Omental fat pad (tissue), 4 donors: ENCODE measurements around the gene SYNM. TPM values are rescaled to one million over a fixed set of nuclear protein-coding genes. Genes with fewer than 3 reads are reported as not detected.

ENCODE experiments used
- ATAC-seq: fragments of 150-250 bp; one replicate; pipeline ENCODE4 v1.9.1; 2016; ENCODE audit warnings: mild to moderate bottlenecking, moderate library complexity; ENCODE audit not compliant: low FRiP score
- DNase-seq: peaks from one replicate; pipeline ENCODE4 v3.0.0-alpha.2; 2019; ENCODE audit warnings: low spot score
- total RNA-seq, 4 donors: library from RNA; depleted of rRNA; stranded (reverse); fragments of >200 nt; gene quantifications; one replicate each; pipeline ENCODE4 v1.1.0, GENCODE V29; 2016
- TF ChIP-seq, protein P1 (sequence below), 3 donors: fragments of 450-650 bp; IDR thresholded peaks; one replicate each; pipeline ENCODE4 v1.5.1; 2016 to 2017; ENCODE audit warnings: antibody characterized with exemption in 3 of 3, mild to moderate bottlenecking in 3 of 3, moderate library complexity in 2 of 3

SYNM gene
- total RNA-seq, 4 donors from 2014 or later: 13.6 to 49.7 (median 37.5) TPM

DNA sequence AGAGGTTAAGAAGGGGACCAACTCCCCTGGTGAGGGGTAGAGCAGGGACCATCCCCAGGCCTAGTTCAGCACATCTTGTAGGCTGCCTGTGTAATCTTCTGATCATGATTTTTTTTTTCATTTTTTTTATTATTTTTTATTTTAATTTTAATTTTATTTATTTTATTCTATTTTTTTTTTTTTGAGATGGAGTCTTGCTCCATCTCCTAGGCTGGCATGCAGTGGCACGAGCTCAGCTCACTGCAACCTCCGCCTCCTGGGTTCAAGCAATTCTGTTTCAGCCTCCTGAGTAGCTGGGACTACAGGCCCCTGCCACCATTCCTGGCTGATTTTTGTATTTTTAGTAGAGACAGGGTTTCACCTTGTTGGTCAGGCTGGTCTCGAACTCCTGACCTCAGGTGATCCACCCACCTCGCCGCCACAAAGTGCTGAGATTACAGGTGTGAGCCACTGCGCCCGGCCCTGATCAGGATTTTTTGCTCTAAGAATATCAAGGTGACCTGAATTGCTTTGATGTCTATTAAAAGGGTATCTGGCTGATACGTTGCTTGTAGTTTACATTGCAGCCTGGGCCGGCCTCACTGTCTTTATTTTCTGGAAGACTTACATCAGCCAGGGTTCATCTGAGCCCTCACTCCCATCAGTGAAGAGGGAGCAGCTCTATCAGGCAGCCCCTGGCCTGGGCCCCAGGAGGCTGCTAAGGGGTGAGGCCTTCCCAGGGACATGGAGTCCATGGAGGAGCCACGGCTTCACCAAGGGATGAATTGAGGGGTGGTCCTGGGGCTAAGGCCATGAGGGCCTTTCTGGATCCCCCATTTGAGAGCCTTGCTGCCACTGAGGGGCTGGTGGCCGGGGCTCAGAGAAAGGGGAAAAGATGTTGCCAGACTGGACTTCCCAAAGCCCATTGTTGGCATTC lies 10.7 kb downstream of the SYNM start:
- DNase-seq (no peak), ATAC-seq (no peak)
- TF ChIP-seq, protein P1, sequence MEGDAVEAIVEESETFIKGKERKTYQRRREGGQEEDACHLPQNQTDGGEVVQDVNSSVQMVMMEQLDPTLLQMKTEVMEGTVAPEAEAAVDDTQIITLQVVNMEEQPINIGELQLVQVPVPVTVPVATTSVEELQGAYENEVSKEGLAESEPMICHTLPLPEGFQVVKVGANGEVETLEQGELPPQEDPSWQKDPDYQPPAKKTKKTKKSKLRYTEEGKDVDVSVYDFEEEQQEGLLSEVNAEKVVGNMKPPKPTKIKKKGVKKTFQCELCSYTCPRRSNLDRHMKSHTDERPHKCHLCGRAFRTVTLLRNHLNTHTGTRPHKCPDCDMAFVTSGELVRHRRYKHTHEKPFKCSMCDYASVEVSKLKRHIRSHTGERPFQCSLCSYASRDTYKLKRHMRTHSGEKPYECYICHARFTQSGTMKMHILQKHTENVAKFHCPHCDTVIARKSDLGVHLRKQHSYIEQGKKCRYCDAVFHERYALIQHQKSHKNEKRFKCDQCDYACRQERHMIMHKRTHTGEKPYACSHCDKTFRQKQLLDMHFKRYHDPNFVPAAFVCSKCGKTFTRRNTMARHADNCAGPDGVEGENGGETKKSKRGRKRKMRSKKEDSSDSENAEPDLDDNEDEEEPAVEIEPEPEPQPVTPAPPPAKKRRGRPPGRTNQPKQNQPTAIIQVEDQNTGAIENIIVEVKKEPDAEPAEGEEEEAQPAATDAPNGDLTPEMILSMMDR (IDR thresholded peaks at IDR 0.05): no peak

DNA sequence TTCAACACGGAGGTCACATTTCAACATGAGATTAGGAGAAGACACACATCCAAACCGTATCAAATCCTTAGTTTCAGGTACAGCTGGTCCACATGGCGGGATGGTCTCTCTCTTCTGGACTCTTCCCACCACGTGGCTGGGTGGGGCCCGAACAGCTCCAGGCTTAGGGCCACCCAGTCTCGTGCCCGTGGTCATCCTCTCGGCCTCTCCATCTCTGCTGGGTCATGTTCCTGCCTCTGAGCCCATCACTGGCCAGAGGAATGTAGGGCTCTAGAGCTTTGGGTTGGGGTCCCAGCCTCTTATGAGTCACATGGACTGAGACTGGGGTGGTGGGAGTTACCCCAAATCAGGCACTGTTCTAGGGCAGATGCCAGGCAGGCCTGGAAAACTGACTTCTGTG lies 12.2 kb downstream of the SYNM start:
- DNase-seq: no peak
- no peak for ATAC-seq
- TF ChIP-seq, protein P1 (IDR thresholded peaks at IDR 0.05): no peak

DNA sequence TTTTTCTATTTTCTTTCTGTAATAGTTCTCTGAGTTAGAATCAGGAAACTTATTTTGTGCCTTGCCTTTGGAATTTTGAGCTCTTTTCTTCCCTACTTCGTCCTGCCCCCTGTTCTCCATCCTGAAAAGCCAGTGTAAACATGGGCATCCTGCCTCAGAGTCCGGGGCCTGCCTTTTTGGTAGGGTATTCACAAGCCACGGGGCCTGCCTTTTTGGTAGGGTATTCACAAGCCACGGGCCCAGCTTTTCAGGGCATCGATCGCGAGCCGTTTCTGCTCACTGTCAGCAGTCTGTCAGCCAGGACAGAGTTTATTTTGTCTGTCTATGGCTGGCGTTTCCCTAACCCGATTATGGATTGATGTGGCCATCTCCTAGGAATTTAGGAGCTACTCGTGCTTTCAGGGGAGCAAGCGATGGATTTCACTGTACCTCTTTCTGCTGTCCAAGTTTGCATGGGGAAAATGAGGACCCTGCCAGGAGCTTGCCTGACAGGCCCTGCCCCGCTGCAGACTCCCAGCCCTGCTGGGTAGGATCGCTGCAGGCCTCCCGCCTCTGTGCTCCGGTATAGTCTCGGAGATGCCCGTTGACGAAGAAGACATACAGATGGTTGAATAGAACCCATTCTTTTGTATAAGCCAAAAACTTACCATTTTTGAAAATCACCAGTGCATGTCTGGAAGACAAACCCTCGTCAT lies 12.8 kb downstream of the SYNM start:
- ATAC-seq (no peak), DNase-seq (no peak)
- TF ChIP-seq, protein P1 (IDR thresholded peaks at IDR 0.05): no peak

DNA sequence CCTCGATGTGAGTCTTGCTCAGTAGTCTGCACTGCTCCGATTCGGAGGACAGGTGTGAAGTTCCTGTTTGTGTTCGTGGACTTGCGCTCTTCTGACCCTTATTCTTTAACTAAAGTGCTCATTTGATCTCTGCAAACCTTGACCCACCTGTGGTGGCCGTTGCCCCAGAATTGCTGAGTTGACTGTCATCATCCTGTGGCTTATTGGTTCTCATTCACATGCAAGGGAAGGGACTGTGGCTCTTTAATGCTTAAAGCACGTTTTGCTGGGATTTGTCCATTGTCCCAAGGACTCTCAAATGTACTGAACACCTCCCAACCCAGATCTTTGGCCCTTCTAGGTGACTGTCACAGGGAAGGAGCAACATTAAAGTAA lies 13.4 kb downstream of the SYNM start:
- no peak for ATAC-seq
- DNase-seq: no peak
- TF ChIP-seq, protein P1 (IDR thresholded peaks at IDR 0.05): no peak

DNA sequence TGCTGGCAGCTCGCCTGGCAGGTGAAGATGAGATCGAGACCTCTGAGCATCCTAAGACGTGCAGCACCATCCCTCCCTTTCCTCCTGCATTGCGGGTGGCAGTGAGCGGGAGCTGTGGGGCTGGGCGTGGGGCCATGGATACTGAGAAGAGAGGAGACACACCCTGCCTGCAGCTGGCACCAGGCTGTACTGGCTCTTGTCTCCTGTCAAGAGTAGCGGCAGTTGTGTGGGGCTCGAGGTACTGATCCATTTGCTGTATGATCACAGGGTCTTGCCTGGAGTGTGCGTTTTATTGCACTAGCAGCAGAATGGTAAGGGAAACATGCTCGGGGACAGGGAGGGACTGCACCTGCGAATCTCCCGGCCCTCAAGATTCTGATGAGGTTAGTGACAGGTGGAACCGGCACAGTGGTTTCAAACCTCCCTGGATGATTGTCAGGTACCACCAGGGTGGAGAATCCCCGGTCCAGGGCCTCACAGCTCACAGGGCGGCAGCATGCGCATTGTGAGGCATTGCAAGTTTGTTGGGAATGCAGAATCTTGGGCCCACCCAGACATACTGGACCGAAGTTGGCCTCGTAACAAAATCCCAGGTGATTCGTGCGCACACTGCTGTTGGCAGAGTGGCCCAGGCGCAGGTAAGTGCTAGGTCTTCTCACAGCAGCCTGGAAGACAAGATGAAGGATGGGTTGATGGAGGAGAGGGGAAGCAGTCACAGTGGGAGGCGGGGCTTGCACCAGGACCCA lies 14.1 kb downstream of the SYNM start:
- ATAC-seq (no peak), DNase-seq (no peak)
- TF ChIP-seq, protein P1 (IDR thresholded peaks at IDR 0.05): no peak

GRCh38 chr15:99120050-99120777 lies 15.3 kb downstream of the SYNM start:
- DNase-seq: no peak
- TF ChIP-seq, protein P1 (IDR thresholded peaks at IDR 0.05): no peak
- ATAC-seq: no peak
